Hematopoietic multipotent progenitor cell treated with erythropoietin and hydrocortisone succinate and interleukin-3 and kit ligand, for 17 days (in vitro differentiated cells): ENCODE results near the gene MYCBPAP.
A peak's percentile ranks its signal among the peaks of the same experiment; 100 is the strongest.

Source experiments
- DNase-seq: peaks from one replicate; pipeline ENCODE4 v3.0.0-alpha.2; 2015; ENCODE audit warnings: low spot score

Gene MYCBPAP

DNA sequence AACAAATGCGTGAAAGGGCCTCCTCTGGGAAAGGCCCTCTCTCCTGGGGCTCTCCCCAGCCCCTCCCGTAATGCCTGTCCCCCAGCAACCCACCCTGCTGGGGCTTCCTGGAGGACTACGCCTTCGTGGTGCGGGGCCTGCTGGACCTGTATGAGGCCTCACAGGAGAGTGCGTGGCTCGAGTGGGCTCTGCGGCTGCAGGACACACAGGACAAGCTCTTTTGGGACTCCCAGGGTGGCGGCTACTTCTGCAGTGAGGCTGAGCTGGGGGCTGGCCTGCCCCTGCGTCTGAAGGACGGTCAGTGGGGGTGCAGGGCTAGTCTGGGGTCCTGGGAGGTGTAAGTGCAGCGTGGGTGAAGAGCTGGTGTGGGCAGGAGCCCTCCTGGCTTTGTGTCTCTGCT, 43.6 kb downstream of the MYCBPAP start:
- DNase-seq: no peak

GRCh38 chr17:50554201-50554600, 46.0 kb downstream of the MYCBPAP start:
- DNase-seq: no peak

DNA sequence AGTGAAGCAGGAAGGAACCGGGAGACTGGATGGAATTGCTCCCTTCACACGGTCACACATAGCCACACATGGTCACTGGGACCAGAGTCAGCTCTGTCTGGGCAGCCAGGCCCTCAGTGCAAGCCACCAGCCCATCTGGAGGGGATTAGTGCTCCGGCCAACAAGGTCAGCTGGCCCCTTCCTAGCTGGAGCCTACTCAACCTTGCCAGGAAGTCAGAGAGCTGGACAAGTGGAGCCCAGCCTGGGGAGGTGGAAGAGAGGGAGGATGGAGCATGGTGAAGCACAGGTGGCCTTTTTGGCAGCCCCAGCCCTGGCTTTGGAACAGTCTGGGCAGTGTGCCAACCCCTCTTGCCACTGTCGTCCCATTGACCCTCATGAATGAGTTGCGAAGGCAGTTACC, 48.6 kb downstream of the MYCBPAP start:
- DNase-seq: no peak

DNA sequence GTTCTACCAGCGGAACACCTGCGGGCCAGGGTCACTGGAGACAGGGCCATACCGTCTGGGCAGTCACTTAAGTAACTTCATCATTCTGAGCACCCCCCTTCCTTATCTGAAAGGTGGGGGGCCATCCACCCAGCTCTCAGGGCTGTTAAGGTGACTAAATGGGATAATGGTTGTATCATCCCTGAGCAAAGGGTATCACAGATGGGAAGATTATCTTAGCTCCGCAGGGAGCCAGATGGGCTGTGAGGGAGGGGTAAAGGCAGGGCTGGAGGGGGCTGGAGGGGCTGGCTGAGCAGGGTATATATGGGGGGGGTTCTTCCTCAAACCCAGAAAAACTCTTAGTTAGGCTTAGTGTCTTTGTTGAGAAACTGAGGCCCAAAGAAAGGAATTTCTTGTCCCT, 49.4 kb downstream of the MYCBPAP start:
- DNase-seq: no peak

DNA sequence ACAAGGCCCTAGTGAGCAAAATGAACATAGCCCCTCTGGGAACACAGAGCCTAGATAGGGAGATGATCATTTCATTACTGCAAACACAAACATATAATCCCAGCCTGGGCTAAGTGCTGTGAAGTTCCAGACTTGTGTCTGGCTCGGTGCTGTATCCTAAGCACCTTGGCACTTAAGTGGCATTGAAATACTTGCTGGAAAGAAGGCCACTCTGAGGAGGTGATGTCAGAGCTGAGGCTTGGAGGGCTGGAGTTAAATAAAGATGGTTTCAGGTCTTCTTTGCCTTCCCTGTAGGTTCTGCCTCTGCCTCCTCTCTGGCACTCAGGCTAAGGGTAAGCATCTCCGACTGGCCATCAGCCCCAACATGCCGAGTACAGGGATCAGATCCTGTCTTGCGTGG, 49.9 kb downstream of the MYCBPAP start:
- no peak for DNase-seq

DNA sequence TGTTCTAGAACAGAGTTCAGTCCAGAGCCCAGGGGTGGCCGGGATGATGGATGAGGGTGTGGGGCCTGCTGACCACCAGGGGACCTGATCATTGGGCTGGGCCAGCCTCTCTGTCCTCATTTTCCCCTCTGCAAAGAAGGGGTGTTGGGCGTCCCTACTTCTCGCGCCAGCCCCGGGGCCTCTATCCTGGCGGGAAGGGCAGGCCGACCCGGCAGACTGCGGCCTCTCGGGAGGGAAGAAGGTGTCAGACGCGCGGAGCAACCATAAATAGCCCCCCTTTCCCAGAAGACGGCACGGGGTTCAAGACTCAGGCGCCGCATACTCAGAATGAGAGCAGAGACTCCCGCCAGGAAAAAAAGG, 50.3 kb downstream of the MYCBPAP start:
- no peak for DNase-seq

DNA sequence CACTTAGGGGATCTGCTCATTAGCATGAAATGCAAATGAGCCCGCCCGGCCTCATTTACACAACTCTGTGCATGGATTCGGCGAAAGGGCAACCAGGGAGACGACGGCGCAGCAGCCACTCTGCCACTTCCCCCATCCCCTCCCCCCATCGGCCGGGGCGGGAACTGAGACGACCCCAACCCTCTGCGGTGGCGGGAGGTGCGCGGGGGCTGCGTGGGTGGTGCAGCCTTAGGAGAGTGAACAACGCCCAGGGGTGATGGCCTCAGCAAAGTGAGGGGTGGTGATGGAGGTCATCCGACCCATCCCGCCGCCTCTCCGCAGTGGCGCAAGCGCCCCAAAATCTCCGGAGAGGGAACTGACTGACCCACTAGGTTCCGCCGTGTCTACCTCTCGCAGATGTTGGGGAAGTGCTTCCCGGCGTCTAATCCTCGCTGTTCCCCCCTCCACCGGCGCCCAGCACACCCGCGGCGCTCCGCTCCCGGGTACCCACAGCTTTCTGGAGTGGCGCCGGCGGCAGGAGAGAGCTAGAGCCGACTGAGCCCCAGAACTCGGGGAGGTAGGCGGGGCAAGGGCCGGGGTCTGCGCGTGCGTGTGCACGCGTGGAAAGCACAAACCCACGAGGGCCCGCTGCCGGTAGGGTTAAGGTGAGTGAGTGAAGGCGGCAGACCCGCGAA, 50.8 kb downstream of the MYCBPAP start:
- DNase-seq: no peak

DNA sequence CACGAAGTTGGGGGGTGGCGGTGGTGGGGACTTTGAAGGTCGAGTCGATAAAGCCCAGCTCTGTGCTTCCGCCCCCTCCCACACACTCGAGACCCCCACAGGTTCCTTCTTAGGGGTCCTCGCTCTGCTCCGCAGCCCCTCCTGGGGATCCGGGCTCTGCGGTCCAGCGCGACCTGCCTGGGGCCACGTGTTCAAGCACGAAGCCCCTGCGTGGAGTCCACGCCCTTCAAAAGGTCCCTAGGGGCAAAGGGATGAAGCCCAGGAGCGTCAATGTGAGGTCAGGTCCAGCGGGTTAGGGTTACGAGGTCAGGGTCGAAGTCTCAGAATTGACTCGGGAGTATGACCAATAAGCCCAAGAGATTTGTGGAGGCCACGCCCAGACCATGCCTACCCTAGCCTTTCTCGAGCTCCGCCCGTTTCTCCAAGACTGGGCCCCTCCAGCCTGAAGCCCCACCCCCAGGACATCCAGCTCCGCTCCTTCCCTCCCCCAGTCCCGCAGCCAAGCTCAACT, 51.5 kb downstream of the MYCBPAP start:
- DNase-seq: no peak

DNA sequence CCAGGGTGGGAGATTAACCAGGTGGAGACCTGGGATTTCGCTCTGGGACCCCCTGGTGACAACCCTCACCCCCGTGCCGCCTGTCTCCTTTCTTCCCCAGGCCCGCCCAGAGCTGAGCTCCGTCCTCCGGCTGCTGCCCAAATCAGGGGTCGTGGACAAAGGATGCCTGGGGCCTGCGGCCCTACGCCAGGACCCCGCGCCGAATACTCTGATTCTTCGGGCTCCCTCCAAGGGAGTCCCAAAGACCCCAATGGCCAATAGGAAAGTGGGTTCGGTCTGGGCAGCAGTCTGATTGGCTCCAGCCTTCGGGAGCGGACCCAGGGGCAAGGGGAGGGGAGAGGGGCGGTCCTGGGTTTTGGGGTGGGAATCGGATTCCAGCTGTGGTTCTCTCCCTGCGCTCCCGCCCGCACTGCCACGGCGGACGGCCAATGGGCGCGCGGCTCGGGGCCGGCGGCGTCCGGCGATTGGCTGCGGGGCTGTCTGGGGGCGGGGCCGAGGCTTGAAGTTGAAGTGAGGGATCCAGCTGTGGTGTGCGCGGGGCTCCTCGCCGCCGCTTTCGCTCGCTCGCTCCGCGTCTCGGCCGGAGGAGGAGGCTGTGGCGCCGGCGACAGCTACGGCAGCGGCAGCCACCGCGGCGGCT, 52.1 kb downstream of the MYCBPAP start, which contains the start of gene CACNA1G:
Gene CACNA1G, plus strand, starts transcription at position 531 of the 640 bp plus-strand sequence. CDS start 745 bp downstream, outside the sequence.
- peak; percentile 37 for DNase-seq

DNA sequence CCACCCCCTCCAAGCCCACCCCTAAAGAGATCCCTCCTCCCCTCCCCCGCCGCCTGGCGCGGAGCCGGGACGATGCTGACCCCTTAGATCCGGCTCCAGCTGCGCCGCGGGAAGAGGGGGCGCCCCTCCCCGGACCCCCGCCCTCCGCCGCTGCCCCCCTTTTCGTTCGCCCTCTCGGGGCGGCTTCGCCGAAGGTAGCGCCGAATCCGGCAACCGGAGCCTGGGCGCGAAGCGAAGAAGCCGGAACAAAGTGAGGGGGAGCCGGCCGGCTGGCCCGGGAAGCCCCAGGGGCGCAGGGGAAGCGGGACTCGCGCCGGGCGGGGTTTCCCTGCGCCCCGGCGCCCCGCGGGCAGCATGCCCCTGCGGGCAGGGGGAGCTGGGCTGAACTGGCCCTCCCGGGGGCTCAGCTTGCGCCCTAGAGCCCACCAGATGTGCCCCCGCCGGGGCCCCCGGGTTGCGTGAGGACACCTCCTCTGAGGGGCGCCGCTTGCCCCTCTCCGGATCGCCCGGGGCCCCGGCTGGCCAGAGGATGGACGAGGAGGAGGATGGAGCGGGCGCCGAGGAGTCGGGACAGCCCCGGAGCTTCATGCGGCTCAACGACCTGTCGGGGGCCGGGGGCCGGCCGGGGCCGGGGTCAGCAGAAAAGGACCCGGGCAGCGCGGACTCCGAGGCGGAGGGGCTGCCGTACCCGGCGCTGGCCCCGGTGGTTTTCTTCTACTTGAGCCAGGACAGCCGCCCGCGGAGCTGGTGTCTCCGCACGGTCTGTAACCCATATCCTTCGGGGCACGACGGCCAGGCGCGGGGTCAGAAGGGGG, 52.9 kb downstream of the MYCBPAP start:
- DNase-seq: no peak

GRCh38 chr17:50561746-50562141, 53.5 kb downstream of the MYCBPAP start:
- no peak for DNase-seq

DNA sequence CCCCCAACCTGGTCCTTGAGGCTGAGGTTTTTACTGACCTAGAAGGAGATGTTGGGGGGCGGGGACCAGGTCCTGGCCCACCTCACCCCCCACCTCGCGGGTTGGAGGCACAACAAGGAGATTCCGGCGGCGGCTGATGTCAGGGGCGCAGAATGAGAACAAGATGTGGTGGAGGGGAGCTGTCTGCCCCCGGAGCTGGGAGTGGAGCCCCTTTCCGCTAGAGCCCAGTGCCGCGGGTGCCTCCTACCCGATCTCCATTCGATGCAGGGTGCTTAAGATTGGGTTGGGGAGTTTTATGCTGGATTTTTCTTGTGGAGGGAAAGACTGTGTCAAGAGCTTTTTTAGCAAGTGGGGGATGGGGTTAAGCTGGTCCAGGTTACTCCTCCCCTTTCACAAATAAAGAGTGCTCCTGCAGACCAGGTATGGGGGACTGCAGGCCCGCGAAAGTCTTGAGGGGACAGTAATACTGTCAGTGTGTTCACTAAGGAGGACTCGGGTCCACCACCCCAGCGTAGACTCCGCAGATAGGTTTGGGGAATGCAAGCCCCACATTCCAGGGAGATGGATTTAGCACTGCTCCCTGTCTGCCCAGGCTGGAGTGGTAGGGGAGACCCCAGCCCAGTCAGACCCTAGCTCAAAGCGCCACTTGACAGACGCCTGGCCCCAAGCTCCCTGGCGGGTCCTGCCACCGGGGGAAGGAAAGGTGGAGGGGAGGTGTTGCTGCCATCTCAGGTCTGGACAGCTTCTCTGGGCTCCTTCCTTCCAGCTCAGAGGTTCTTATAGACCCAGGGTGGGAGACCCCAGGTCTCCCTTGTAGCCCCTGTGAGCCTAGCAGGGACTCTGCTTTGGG, 54.2 kb downstream of the MYCBPAP start:
- DNase-seq: no peak

GRCh38 chr17:50563092-50563511, 54.9 kb downstream of the MYCBPAP start:
- no peak for DNase-seq

DNA sequence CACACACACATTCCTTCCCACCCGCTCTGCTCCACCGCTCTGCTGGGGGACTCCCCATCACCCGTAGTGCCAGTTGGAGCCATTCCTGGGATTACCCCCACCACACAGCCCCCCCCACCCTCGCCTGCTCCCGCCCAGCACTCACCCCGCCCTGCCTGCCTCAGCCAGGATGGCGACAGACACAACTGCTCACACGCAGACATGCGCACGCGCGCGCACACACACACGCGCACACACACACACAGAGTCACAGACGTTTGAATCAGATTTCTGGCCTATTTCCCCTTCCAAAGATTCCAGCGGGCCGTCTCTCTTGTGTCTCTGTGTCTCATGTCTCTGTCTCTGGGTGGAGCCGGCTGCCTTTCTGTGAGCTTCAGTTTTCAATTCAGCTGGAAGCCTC, 56.7 kb downstream of the MYCBPAP start:
- DNase-seq: no peak

- no peak for DNase-seq
Measured at GRCh38 chr17:50565402-50566350, 57.4 kb downstream of the MYCBPAP start.

DNA sequence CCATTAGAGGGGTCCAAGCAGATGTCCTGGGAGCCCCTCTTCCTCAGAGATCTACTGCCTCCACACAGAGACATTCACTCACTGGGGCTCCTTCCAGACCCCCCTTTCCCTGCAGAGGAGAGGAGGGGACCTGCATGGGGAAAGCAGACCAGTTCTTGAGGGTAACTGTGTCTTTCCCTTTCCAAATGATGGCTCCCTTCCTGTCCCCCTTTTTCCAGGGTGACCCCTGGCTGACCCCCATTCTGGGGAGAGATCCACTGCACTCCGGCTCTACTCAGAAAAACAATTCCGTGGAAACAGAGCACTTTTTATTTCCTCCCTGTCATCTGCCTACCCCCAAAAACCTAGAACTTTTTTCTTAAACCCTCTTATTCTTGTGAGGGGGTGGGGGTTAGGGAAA, 58.6 kb downstream of the MYCBPAP start:
- DNase-seq: no peak

GRCh38 chr17:50568659-50569058, 60.4 kb downstream of the MYCBPAP start:
- DNase-seq: no peak

GRCh38 chr17:50569592-50569991, 61.4 kb downstream of the MYCBPAP start:
- DNase-seq: no peak

GRCh38 chr17:50570032-50570431, 61.8 kb downstream of the MYCBPAP start:
- no peak for DNase-seq

GRCh38 chr17:50570528-50570927, 62.3 kb downstream of the MYCBPAP start:
- DNase-seq: no peak

- no peak for DNase-seq
Measured at GRCh38 chr17:50571681-50572080, 63.4 kb downstream of the MYCBPAP start.
